Thymus (tissue), 11 donors: Measurements from ENCODE around the gene XRRA1. TPM values are rescaled to one million over a fixed set of nuclear protein-coding genes. Genes with fewer than 3 reads are reported as not detected.
"Not testable (repeated sequence)": the region's sequence is repeated elsewhere in the genome, so short reads cannot be mapped to it uniquely, and the experiment has no call there.

Experiments used
- DNase-seq, 9 donors: peaks; one replicate each; pipeline ENCODE4 v3.0.0-alpha.2; 2013; ENCODE audit warnings: low spot score in 9 of 9, low read depth in 6 of 9, missing footprints in 1 of 9
- H3K27ac ChIP-seq, 2 donors: one replicate each; pipeline ENCODE4 v1.5.1; 2013; ENCODE audit warnings: control low read depth in 1 of 2, low read depth in 1 of 2, low read length in 1 of 2, mild to moderate bottlenecking in 1 of 2, moderate library complexity in 1 of 2
- H3K27me3 ChIP-seq, 2 donors: one replicate each; pipeline ENCODE4 v1.5.1; 2013; ENCODE audit warnings: low read length in 1 of 2; ENCODE audit not compliant: control insufficient read depth in 2 of 2, insufficient read depth in 1 of 2
- H3K36me3 ChIP-seq, 2 donors: one replicate each; pipeline ENCODE4 v1.5.1; 2013; ENCODE audit warnings: low read length in 1 of 2, mild to moderate bottlenecking in 1 of 2, moderate library complexity in 1 of 2; ENCODE audit not compliant: control insufficient read depth in 2 of 2, insufficient read depth in 2 of 2
- H3K4me1 ChIP-seq, 2 donors: one replicate each; pipeline ENCODE4 v1.5.1; 2013; ENCODE audit warnings: low read length in 2 of 2; ENCODE audit not compliant: control insufficient read depth in 2 of 2, insufficient read depth in 2 of 2
- H3K4me3 ChIP-seq, 2 donors: one replicate each; pipeline ENCODE4 v1.5.1; 2013; ENCODE audit warnings: low read length in 2 of 2, control low read depth in 1 of 2, mild to moderate bottlenecking in 1 of 2
- H3K9me3 ChIP-seq, 2 donors: one replicate each; pipeline ENCODE4 v1.5.1; 2013; ENCODE audit warnings: low read length in 1 of 2, mild to moderate bottlenecking in 1 of 2; ENCODE audit not compliant: control insufficient read depth in 2 of 2, insufficient read depth in 1 of 2
- WGBS: extraction: QIAGEN DNeasy Blood & Tissue Kit; methylation state at CpG from one replicate; pipeline ENCODE4 v1.1.7; 2013; 5-methylcytosine and 5-hydroxymethylcytosine counted together
- polyA plus RNA-seq: library from polyadenylated mRNA; stranded (reverse); fragments of 200-250 nt; gene quantifications from one replicate; pipeline ENCODE4 v1.2.3, GENCODE V29; 2013
- total RNA-seq: library from RNA; stranded (reverse); fragments of 120-200 nt; gene quantifications from one replicate; pipeline ENCODE4 v1.2.4, GENCODE V29; 2013
- donor health status: healthy.

The XRRA1 gene
- total and polyA plus RNA-seq, 2 donors = 3.8 to 5.2 TPM

- 98% methylated on average over 3 of the region's 3 CpGs for WGBS
- Histone ChIP-seq H3K4me1 (no peaks in the 10 kb centered on the region), H3K27me3 (no peaks in the 10 kb centered on the region), H3K27ac (no peak overlapping the region), H3K9me3 (peaks cover 0 to 3% of the 10 kb centered on the region in 2 donors), H3K36me3 (no peaks in the 10 kb centered on the region), H3K4me3 (no peak overlapping the region)
- no peak for DNase-seq
These were observed 53.4 kb downstream of the XRRA1 start for GRCh38 chr11:74895340-74896116.

GRCh38 chr11:74893015-74893414, 55.9 kb downstream of the XRRA1 start:
- H3K4me1 ChIP-seq, H3K4me3 ChIP-seq, H3K27me3 ChIP-seq, H3K9me3 ChIP-seq, H3K36me3 ChIP-seq, DNase-seq, H3K27ac ChIP-seq: not testable (repeated sequence)

- no peak overlapping the region for H3K4me3 ChIP-seq
- no peak overlapping the region for H3K27ac ChIP-seq
- 81% methylated on average over 1 of the region's 1 CpG for WGBS
- peaks cover 3 to 5% of the 10 kb centered on the region in 2 donors for H3K9me3 ChIP-seq
- no peaks in the 10 kb centered on the region for H3K27me3 ChIP-seq
- DNase-seq = no peak
- H3K36me3 ChIP-seq = peaks cover 0 to 4% of the 10 kb centered on the region in 2 donors
- H3K4me1 ChIP-seq = no peaks in the 10 kb centered on the region
These were observed 71.8 kb downstream of the XRRA1 start for GRCh38 chr11:74877132-74877531.

GRCh38 chr11:74871037-74871436, 77.9 kb downstream of the XRRA1 start:
- no peaks in the 10 kb centered on the region for H3K4me1 ChIP-seq
- H3K27me3 ChIP-seq = no peaks in the 10 kb centered on the region
- DNase-seq = no peak
- 77% methylated on average over 2 of the region's 2 CpGs for WGBS
- H3K36me3 ChIP-seq = peaks cover 5 to 13% of the 10 kb centered on the region in 2 donors
- peaks cover 20 to 32% of the 10 kb centered on the region in 2 donors for H3K9me3 ChIP-seq
- H3K4me3 ChIP-seq = no peak overlapping the region
- no peak overlapping the region for H3K27ac ChIP-seq

- Histone ChIP-seq H3K27me3 (no peaks in the 10 kb centered on the region), H3K27ac (no peak overlapping the region), H3K4me3 (no peak overlapping the region), H3K4me1 (no peaks in the 10 kb centered on the region), H3K36me3 (peaks cover 5 to 15% of the 10 kb centered on the region in 2 donors), H3K9me3 (peaks cover 23 to 36% of the 10 kb centered on the region in 2 donors)
- DNase-seq = peak in 2 of 9 donors; percentile 4 to 13
- WGBS = 98% methylated on average over 1 of the region's 1 CpG
These were observed 78.4 kb downstream of the XRRA1 start for GRCh38 chr11:74870485-74870884.

GRCh38 chr11:74866557-74866956, 82.3 kb downstream of the XRRA1 start:
- H3K27ac ChIP-seq = no peak overlapping the region
- H3K27me3 ChIP-seq = no peaks in the 10 kb centered on the region
- H3K4me1 ChIP-seq = no peaks in the 10 kb centered on the region
- peaks cover 15 to 38% of the 10 kb centered on the region in 2 donors for H3K36me3 ChIP-seq
- no peak for DNase-seq
- H3K9me3 ChIP-seq = peaks cover 15 to 44% of the 10 kb centered on the region in 2 donors
- no peak overlapping the region for H3K4me3 ChIP-seq

- peaks cover 11 to 33% of the 10 kb centered on the region in 2 donors for H3K9me3 ChIP-seq
- H3K4me1 ChIP-seq = no peaks in the 10 kb centered on the region
- no peak overlapping the region for H3K27ac ChIP-seq
- 97% methylated on average over 2 of the region's 2 CpGs for WGBS
- H3K36me3 ChIP-seq = peaks cover 12 to 46% of the 10 kb centered on the region in 2 donors
- no peaks in the 10 kb centered on the region for H3K27me3 ChIP-seq
- DNase-seq = no peak
- no peak overlapping the region for H3K4me3 ChIP-seq
These were observed 85.5 kb downstream of the XRRA1 start for GRCh38 chr11:74863410-74863809.

GRCh38 chr11:74860743-74861142, 88.1 kb downstream of the XRRA1 start:
- no peak overlapping the region for H3K27ac ChIP-seq
- peaks cover 7 to 18% of the 10 kb centered on the region in 2 donors for H3K9me3 ChIP-seq

GRCh38 chr11:74853223-74853622, 95.7 kb downstream of the XRRA1 start:
- Histone ChIP-seq H3K27ac (no peak overlapping the region), H3K27me3 (no peaks in the 10 kb centered on the region), H3K9me3 (no peaks in the 10 kb centered on the region), H3K4me3 (no peak overlapping the region), H3K4me1 (no peaks in the 10 kb centered on the region), H3K36me3 (peaks cover 3 to 17% of the 10 kb centered on the region in 2 donors)
- DNase-seq = no peak
- 96% methylated on average over 4 of the region's 4 CpGs for WGBS

More at GRCh38 chr11:74860743-74861142, 88.1 kb downstream of the XRRA1 start:
- no peaks in the 10 kb centered on the region for H3K27me3 ChIP-seq
- H3K4me1 ChIP-seq = no peaks in the 10 kb centered on the region
- DNase-seq = no peak
- no peak overlapping the region for H3K4me3 ChIP-seq
- H3K36me3 ChIP-seq = peaks cover 17 to 45% of the 10 kb centered on the region in 2 donors
